ENCODE measurements around the gene BOLA1.
"Not testable (repeated sequence)": the region's sequence is repeated elsewhere in the genome, so short reads cannot be mapped to it uniquely, and the experiment has no call there.

Gene BOLA1

GRCh38 chr1:149932474-149932873, 33.1 kb downstream of the BOLA1 start:
- no peak for DNase-seq

GRCh38 chr1:149933208-149933607, 33.8 kb downstream of the BOLA1 start:
- no peak for DNase-seq

GRCh38 chr1:149934356-149934755, 35.0 kb downstream of the BOLA1 start:
- no peak for DNase-seq

- DNase-seq: no peak
These were observed 37.0 kb downstream of the BOLA1 start, which contains the start of gene MTMR11 for GRCh38 chr1:149936170-149936991. Gene MTMR11, minus strand, starts transcription at chr1:149936879. Its CDS starts 232 bp downstream, at chr1:149936647.

- DNase-seq: no peak
These were observed 37.8 kb downstream of the BOLA1 start for GRCh38 chr1:149936992-149937705.

GRCh38 chr1:149937759-149938158, 38.4 kb downstream of the BOLA1 start:
- no peak for DNase-seq

GRCh38 chr1:149938668-149939003, 39.3 kb downstream of the BOLA1 start:
- not testable (repeated sequence) for DNase-seq

GRCh38 chr1:149940427-149940826, 41.1 kb downstream of the BOLA1 start:
- DNase-seq: no peak

DNA sequence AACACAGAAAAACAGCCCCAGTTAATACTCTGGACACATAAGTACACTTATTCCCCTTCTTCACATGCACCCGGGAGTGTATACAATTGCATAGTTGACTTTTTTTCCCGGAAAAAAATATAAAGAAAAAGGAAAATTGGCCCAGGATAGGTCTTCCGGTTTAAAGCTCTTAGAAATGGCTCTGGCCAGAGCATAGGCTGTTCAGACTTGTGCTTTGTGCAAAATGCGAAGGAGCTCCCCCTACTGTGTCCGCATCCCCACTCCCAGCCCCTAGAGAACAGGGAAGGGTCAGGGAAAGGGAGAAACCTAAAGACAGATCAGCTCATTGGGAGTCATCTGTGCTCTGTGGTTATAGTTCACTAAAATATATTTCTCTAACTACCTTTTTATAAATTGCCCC, 42.8 kb downstream of the BOLA1 start:
- no peak for DNase-seq

DNA sequence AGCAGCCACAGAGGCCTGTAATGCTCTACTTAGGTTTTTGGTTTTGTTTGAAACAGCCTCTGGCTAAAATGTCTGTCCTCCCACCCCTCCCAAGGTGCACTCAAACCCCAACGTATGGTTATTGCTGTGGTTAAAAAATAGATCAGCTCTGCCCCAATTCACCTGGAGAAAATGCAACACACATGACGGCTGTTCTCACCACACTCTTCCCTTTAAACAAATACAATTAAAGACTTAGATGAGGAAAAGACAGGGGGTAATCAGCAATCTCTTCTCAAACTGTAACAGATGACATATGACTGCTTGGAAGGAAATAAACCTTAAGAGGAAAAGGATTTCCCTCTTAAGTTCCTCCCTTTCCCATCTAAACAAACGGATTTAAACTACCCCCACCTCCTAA, 43.5 kb downstream of the BOLA1 start:
- no peak for DNase-seq

- DNase-seq: no peak
These were observed 45.8 kb downstream of the BOLA1 start for GRCh38 chr1:149945206-149945605.

GRCh38 chr1:149949911-149950310, 50.5 kb downstream of the BOLA1 start:
- DNase-seq: no peak

Measured in GF-D8 (cell line).